ENCODE results near the gene LYSET. TPM values are rescaled to one million over a fixed set of nuclear protein-coding genes. Genes with fewer than 3 reads are reported as not detected.

LYSET gene
- total RNA-seq, 2 experiments from 2014 or later = 12.0 to 19.7 TPM

GRCh38 chr14:93199031-93199430, 13.9 kb downstream of the LYSET start:
- H3K36me3 ChIP-seq (ENCODE audit: insufficient read depth, low read length) = peaks cover 70% of the 10 kb centered on the region
- peaks cover 20% of the 10 kb centered on the region for H3K4me1 ChIP-seq (ENCODE audit: insufficient read depth, low read length, poor library complexity, severe bottlenecking)
- peaks cover 29% of the 10 kb centered on the region for H3K79me2 ChIP-seq (ENCODE audit: insufficient read depth, low read depth, low read length)
- intact Hi-C loops (cut with micrococcal nuclease; ENCODE audit: unreplicated experiment) = no loop called here
- no peak for DNase-seq (ENCODE audit: low spot score)
- TF ChIP-seq, protein P1, sequence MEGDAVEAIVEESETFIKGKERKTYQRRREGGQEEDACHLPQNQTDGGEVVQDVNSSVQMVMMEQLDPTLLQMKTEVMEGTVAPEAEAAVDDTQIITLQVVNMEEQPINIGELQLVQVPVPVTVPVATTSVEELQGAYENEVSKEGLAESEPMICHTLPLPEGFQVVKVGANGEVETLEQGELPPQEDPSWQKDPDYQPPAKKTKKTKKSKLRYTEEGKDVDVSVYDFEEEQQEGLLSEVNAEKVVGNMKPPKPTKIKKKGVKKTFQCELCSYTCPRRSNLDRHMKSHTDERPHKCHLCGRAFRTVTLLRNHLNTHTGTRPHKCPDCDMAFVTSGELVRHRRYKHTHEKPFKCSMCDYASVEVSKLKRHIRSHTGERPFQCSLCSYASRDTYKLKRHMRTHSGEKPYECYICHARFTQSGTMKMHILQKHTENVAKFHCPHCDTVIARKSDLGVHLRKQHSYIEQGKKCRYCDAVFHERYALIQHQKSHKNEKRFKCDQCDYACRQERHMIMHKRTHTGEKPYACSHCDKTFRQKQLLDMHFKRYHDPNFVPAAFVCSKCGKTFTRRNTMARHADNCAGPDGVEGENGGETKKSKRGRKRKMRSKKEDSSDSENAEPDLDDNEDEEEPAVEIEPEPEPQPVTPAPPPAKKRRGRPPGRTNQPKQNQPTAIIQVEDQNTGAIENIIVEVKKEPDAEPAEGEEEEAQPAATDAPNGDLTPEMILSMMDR (conservative IDR thresholded peaks at IDR 0.05; ENCODE audit: low read length) = no peak
- no peak for TF ChIP-seq EZH2phosphoT487 (IDR thresholded peaks at IDR 0.05; ENCODE audit: borderline replicate concordance, low read depth, low read length)
- no peak overlapping the region for H3K4me3 ChIP-seq (ENCODE audit: low read depth, low read length, poor library complexity, severe bottlenecking)
- no peak overlapping the region for H2AFZ ChIP-seq (ENCODE audit: low read length)
- H3K9me2 ChIP-seq (ENCODE audit: insufficient read depth, low read length) = no peaks in the 10 kb centered on the region
- CTCF ChIA-PET (ENCODE audit: unreplicated experiment) = no interaction called here
- POLR2A ChIA-PET = interaction anchor here (1.1 kb wide), 1 partner anchor 8 kb away, joined by 7 read pairs; no protein-coding TSS in a partner anchor
- H4K20me1 ChIP-seq (ENCODE audit: insufficient read depth, low read length) = peaks cover 8% of the 10 kb centered on the region
- no peak overlapping the region for H3K27ac ChIP-seq (ENCODE audit: low read depth, low read length, poor library complexity, severe bottlenecking)
- BruUV-seq (replicated peaks) = no TSS peak
- no peak overlapping the region for H3K4me2 ChIP-seq (ENCODE audit: low read length)
- no peaks in the 10 kb centered on the region for H3K9me3 ChIP-seq (ENCODE audit: low read length)

DNA sequence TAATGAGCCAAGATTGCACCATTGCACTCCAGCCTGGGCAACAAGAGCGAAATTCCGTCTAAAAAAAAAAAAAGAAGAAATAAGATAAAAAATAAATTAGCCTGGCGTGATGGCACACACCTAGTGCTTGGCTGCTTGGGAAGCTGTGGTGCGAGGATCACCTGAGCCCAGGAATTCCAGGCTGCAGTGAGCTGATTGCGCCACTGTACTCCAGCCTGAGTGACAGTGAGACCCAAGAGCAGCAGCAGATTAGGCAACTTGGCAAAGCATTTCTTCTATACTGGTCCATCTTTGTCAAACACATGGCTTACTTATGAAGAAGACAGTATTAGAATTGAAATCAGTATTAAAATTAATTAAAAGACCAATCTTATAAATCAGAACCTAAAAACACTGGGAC, 15.4 kb downstream of the LYSET start:
- no peaks in the 10 kb centered on the region for H3K9me2 ChIP-seq (ENCODE audit: insufficient read depth, low read length)
- peaks cover 80% of the 10 kb centered on the region for H3K36me3 ChIP-seq (ENCODE audit: insufficient read depth, low read length)
- H3K4me3 ChIP-seq (ENCODE audit: low read depth, low read length, poor library complexity, severe bottlenecking) = no peak overlapping the region
- no peak overlapping the region for H2AFZ ChIP-seq (ENCODE audit: low read length)
- intact Hi-C loops (cut with micrococcal nuclease; ENCODE audit: unreplicated experiment) = loop anchor here (10.0 kb wide), 1 partner anchor 764 kb away; no protein-coding TSS in a partner anchor
- BruUV-seq (replicated peaks) = no TSS peak
- peaks cover 33% of the 10 kb centered on the region for H3K4me1 ChIP-seq (ENCODE audit: insufficient read depth, low read length, poor library complexity, severe bottlenecking)
- ChIA-PET CTCF (ENCODE audit: unreplicated experiment) (no interaction called here), POLR2A (interaction anchor here (0.6 kb wide), 1 partner anchor 11 kb away, joined by 7 read pairs; no protein-coding TSS in a partner anchor)
- H4K20me1 ChIP-seq (ENCODE audit: insufficient read depth, low read length) = peaks cover 23% of the 10 kb centered on the region
- no peak overlapping the region for H3K4me2 ChIP-seq (ENCODE audit: low read length)
- peaks cover 44% of the 10 kb centered on the region for H3K79me2 ChIP-seq (ENCODE audit: insufficient read depth, low read depth, low read length)
- no peaks in the 10 kb centered on the region for H3K9me3 ChIP-seq (ENCODE audit: low read length)
- TF ChIP-seq, protein P1 (conservative IDR thresholded peaks at IDR 0.05; ENCODE audit: low read length) = no peak
- no peak for TF ChIP-seq EZH2phosphoT487 (IDR thresholded peaks at IDR 0.05; ENCODE audit: borderline replicate concordance, low read depth, low read length)
- no peak overlapping the region for H3K27ac ChIP-seq (ENCODE audit: low read depth, low read length, poor library complexity, severe bottlenecking)
- DNase-seq (ENCODE audit: low spot score) = no peak

DNA sequence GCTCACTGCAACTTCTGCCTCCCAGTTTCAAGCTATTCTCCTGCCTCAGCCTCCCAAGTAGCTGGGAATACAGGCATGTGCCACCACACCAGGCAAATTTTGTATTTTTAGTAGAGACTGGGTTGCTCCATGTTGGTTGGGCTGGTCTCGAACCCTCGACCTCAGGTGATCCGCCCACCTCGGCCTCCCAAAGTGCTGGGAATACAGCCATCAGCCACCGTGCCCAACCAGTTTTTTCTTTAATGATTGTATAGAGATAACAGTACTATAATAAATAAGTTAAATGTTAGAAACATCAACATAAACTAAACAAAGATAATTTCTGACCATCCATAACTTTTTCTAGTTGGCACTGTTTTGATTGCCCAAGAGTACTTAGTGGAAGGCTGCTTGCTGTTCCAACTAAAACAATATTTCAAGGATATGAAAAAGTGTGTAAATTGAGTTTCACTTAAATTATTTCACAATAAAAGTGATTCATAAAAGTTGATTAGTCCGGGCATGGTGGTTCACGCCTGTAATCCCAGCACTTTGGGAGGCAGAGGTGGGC, 16.1 kb downstream of the LYSET start:
- Histone ChIP-seq H4K20me1 (ENCODE audit: insufficient read depth, low read length) (peaks cover 25% of the 10 kb centered on the region), H3K4me2 (ENCODE audit: low read length) (no peak overlapping the region), H3K27ac (ENCODE audit: low read depth, low read length, poor library complexity, severe bottlenecking) (no peak overlapping the region), H3K4me1 (ENCODE audit: insufficient read depth, low read length, poor library complexity, severe bottlenecking) (peaks cover 29% of the 10 kb centered on the region), H2AFZ (ENCODE audit: low read length) (no peak overlapping the region), H3K4me3 (ENCODE audit: low read depth, low read length, poor library complexity, severe bottlenecking) (no peak overlapping the region), H3K9me2 (ENCODE audit: insufficient read depth, low read length) (no peaks in the 10 kb centered on the region), H3K9me3 (ENCODE audit: low read length) (no peaks in the 10 kb centered on the region), H3K36me3 (ENCODE audit: insufficient read depth, low read length) (peaks cover 80% of the 10 kb centered on the region), H3K79me2 (ENCODE audit: insufficient read depth, low read depth, low read length) (peaks cover 51% of the 10 kb centered on the region)
- CTCF ChIA-PET (ENCODE audit: unreplicated experiment) = no interaction called here
- TF ChIP-seq, protein P1 (conservative IDR thresholded peaks at IDR 0.05; ENCODE audit: low read length) = no peak
- no peak for TF ChIP-seq EZH2phosphoT487 (IDR thresholded peaks at IDR 0.05; ENCODE audit: borderline replicate concordance, low read depth, low read length)
- intact Hi-C loops (cut with micrococcal nuclease; ENCODE audit: unreplicated experiment) = loop anchor here (10.0 kb wide), 1 partner anchor 764 kb away; no protein-coding TSS in a partner anchor
- no peak for DNase-seq (ENCODE audit: low spot score)
- POLR2A ChIA-PET = interaction anchor here (0.6 to 0.7 kb wide), 2 partner anchors 9 to 11 kb away, joined by 5 to 7 read pairs; no protein-coding TSS in a partner anchor
- BruUV-seq (replicated peaks) = no TSS peak

Data from OCI-LY7 (cell line).